NK-92 (cell line): ENCODE data around the gene SLC4A7.
"Not testable (repeated sequence)": the region's sequence is repeated elsewhere in the genome, so short reads cannot be mapped to it uniquely, and the experiment has no call there.

ENCODE experiments used
- DNase-seq: peaks from one replicate; lab custom pipeline; 2025; ENCODE audit not compliant: unreplicated experiment; lab: John Stamatoyannopoulos, UW

Gene SLC4A7

GRCh38 chr3:27438352-27438751, 45.8 kb downstream of the SLC4A7 start:
- not testable (repeated sequence) for DNase-seq

DNA sequence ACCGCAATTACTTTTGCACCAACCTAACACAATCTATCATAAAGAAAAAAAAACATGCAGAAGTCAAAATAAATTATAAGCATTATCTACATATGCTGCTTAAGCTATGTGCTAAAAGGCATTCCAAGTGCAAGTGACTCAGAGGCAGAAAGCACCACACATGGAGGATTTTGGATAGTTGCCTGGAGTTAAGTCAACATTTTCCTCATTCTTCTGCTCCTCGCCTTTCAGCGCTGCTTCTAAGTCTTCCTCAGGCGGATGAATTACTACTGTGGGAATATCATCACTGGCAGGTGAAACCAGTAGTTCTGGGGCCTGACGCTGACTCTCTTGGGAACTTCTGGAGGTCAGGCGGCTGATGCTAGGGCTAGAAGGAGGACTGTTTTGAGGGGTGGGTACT, 53.1 kb downstream of the SLC4A7 start:
- DNase-seq, result no peak

GRCh38 chr3:27429909-27430308, 54.3 kb downstream of the SLC4A7 start:
- no peak for DNase-seq

- DNase-seq, result no peak
These were observed 55.7 kb downstream of the SLC4A7 start for GRCh38 chr3:27428446-27428845.

DNA sequence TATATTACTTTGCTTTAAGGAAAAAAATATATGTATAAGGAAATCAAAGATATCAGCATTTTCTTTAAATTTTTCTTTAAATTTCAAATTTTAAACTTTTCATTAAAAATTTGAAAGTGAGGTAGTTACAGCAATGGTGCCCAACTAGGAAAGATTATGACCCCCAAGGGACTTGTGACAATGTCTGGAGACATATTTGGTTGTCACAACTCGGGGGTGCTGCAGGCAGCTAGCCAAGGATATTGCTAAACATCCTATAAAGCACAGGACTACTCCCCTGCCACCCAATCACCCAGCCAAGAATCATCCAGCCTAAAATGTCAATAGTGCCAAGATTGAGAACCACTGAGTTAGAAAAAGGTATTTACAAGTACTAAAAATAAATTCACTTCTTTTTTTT, 57.3 kb downstream of the SLC4A7 start:
- no peak for DNase-seq

DNA sequence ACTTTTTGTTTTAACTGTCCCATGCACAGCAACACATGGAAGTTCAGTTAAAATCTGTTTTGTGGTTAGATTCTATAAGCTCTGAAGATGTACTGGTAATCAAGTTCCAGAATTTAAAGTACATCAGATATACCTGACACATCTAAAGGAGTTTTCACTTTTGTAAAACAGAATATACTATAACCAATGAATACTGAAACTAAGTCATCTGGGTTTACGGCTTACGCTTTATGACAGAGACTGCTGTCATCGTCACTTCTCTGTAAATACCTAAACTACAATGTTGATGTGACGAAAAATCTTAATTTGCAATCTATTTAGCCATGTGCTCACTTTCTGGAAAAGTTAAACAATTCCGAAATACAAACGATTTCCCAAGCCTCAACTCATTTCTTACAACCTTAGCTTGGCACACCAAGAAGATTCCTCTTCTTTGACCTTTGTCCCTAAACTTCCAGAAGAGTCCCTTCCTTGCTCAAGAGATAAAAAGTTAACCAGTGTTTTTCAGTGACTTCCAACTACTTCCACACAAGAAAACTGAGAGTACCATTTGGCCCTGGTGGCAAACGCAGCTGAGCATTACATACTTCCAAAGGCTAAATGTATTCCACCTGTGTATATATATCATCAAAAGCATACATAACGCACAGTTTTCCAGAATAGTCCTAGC, 58.2 kb downstream of the SLC4A7 start:
- DNase-seq, result no peak

DNA sequence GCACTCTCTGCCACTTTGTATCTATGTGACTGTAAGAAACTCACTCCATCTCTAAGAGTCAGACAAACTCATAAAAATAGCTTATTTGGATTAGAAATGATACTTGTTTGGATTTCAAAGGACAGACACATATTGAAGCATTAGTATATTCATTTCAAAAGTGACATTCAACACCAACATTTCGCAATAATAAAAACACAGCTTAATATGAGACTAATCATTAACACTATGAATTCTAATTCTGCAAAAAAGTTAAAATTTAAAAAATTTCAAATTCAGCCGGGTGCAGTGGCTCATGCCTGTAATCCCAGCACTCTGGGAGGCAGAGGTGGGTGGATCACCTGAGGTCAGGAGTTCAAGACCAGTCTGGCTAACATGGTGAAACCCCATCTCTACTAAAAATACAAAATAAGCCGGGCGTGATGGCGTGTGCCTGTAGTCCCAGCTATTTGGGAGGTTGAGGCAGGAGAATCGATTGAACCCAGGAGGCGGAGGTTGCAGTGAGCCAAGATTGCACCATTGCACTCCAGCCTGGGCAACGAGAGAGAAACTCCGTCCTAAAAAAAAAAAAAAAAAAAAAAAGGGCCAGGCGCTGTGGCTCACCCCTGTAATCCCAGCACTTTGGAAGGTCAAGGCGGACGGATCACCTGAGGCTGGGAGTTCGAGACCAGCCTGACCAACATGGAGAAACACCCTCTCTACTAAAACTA, 59.2 kb downstream of the SLC4A7 start:
- not testable (repeated sequence) for DNase-seq

GRCh38 chr3:27423463-27423862, 60.7 kb downstream of the SLC4A7 start:
- DNase-seq, result no peak

DNA sequence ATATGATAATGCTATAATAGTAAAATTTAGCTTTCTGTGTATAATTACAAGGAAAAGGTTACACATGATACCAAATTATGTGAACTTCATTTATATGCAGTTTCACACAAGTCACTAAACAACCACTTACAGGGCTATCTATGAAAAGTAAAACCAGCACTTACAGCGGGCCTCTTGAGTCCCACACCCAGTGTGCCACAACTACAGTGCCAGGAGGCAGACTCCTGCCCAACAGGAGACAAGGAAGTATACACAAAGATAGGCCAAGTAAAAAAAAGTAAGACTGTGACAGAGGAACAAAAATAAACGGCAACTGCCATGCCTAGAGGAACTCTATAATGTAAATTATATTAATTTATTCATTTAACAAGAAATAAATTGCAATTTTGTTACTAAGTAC, 61.6 kb downstream of the SLC4A7 start:
- no peak for DNase-seq

DNA sequence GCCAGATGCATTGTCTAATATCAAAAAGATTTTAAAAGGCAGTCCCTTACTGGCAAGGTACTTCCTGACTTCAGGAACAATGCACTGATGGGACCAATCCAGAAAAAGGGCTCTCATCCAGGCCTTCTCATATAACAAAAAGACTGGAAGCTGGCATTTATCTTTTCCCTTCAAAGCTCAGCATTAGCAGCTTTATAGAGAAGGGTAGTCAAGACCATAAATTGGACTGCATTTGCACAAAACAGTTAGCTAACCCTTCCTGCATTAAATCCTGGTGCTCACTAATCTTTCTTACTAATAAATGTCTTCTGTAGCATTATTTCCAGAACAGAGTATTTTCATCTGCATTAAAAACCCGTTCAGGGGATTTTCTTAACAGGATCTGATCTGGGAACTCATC, 69.0 kb downstream of the SLC4A7 start:
- no peak for DNase-seq

DNA sequence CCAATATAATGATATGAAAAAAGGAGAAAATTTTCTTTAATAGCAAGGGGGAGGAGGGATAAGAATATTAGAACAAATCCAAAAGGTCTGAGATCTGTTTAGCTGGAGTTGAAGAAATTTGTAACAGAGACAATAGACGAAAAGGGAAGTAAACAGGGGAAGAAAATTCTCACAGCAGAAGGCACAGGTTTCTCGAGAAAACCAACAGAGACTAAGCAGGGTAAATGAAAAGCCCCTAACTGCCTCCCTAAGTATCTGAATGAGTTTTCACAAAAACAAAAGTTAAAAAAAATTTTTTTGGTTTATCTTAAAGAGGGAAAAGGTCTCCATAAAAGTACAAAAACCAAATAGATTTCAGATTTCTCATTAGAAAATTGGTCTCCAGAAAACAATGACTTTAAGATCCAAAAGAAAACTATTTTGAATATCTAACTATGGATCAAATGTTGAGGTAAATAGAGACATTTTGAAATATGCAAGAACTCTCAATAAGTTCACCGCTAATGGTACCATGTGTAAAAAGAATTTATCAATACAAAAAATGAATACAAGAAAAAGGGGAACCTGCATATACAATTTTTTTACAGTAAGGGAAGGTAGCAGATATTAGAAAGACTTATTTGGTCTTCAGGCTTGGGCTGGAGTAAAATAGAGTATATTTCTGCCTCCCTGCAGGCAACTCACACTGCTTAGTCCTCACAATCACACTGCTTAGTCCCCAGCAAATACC, 91.1 kb downstream of the SLC4A7 start:
- no peak for DNase-seq

DNA sequence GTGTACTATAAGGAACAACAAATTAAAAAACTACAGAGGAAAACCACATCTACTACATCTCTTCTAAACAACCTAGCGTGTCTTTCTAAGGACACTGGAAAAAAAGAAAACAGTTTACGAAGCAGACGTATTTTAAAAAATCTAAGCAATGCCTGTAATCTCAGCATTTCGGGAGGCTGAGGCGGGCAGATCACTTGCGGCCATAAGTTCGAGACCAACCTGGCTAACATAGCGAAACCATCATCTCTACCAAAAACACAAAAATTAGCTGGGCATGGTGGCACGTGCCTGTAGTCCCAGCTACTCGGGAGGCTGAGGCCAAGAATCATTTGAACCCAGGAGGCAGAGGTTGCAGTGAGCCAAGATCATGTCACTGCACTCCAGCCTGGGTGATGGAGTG, 91.8 kb downstream of the SLC4A7 start:
- DNase-seq, result not testable (repeated sequence)

DNA sequence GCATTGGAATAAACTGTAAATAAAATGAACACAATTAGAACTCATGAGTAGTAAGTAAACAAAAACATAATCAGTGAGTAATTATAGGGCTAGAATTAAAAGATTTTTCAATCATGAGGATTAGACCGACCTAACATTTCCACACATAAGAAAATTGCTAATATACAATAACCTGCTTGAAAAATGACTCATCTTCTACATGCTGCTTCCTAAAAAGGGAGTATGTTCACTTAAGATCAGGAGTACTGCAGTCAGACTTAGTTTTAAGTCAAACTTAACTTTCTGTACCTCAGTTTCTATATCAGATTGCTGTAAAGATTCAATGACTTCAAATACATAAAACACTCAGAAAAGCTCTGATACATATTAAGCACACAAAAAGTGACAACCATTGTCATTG, 92.4 kb downstream of the SLC4A7 start:
- DNase-seq, result no peak

GRCh38 chr3:27387625-27388024, 96.6 kb downstream of the SLC4A7 start:
- DNase-seq, result no peak

DNA sequence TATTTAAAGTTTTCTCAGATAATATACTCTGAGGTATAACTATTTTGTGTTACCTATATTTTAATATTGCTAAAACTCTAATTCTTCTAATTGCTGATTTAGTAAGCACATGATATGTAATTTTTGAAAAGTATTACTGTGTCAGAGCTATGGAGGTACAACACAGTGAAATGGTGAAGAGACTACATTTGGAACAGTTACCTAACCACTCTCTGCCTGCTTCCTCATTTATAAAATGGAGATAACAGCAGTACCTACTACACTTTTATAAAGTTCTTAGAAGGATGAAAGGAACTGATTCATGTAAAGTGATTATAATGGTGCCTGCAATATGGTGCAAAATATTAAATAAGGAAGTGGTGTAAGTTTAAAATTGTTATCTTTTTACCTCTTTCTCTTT, 98.7 kb downstream of the SLC4A7 start:
- no peak for DNase-seq

GRCh38 chr3:27384191-27384590, 100.0 kb downstream of the SLC4A7 start:
- DNase-seq, result no peak

- DNase-seq, result no peak
These were observed 103.5 kb downstream of the SLC4A7 start for GRCh38 chr3:27380433-27381357.

- no peak for DNase-seq
These were observed 105.9 kb downstream of the SLC4A7 start for GRCh38 chr3:27378331-27378730.

DNA sequence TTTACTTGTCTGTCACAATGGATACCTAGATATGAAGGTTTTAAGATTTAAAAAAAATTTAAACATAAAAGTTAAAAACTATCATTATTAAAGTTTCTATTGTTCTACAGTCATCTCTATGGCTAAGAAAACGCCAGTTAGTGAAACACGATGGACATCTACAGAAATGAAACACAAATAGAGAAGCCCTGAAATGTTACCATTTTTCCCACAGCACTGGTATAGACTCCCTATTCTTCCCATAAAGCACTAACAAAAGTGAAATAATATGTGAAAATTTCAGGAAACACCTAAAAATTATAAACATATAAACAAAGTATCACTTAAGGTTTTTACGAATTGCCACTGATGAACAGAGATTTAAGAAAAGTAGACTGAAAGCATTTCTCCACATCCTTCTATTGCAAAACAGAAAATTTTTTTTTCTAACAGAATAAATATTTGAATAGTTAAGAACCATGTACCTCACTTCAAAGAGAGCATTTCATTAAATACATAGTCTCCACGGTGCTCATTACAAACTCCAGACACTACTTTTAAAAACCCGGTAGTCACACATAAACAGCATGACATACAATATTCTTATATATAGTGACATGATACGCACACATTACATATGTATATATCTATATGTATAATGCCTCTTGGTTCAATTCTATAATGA, 107.9 kb downstream of the SLC4A7 start:
- no peak for DNase-seq

DNA sequence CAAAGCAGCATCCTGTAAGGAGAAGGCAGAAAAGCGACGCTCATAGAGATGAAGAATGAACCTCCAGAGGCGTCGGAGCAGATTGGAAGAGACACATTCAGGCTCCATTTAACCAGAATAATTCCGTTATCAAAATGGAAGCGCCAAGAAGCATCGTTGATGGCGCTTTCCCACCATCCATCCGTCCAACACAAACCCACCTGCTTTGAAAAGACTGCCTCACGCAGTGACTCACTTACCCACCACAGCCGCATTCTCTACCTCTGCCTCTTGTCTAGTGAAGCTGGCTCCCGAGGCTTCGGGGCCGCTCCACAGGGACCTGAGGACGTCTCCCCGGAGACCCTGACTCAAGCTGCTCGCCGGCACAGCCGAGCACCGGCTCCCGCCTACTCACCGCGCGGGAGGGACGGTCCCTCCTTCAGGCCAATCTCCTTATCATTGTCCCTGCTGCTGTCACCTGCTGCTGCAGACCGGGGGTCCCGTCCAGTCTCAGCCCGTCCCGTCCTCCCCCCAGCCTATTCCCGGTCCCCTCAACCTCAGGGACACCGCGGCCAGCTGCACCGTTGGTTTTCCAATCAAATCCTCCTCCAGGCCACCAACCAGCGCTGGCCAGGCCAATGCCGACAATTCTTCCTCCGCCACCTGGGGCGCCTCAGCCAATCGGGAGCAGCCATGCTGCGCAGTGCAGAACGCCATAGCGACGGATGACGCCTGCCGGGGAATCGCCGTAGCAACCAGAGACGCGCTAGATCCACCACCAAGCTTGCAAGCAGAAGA, 115.2 kb downstream of the SLC4A7 start, which contains the start of gene NEK10:
NEK10 (minus strand) TSS at position 553 of the 777 bp plus-strand sequence. CDS start 16,501 bp downstream, outside the sequence.
- DNase-seq, result peak; percentile 29
